M059J (cell line): Measurements from ENCODE around the gene PXDN. TPM values are rescaled to one million over a fixed set of nuclear protein-coding genes. Genes with fewer than 3 reads are reported as not detected.

ENCODE experiments used
- DNase-seq: peaks from one replicate; pipeline ENCODE4 v3.0.0-alpha.2; 2012; ENCODE audit warnings: low read depth
- total RNA-seq: library from RNA; depleted of rRNA; stranded (reverse); fragments of >200 nt; shearing (Covaris generic); gene quantifications from 2 replicates; pipeline ENCODE4 v1.2.3, GENCODE V29; 2014

PXDN gene
- total RNA-seq, 1 experiment from 2014 or later: 115 TPM

DNA sequence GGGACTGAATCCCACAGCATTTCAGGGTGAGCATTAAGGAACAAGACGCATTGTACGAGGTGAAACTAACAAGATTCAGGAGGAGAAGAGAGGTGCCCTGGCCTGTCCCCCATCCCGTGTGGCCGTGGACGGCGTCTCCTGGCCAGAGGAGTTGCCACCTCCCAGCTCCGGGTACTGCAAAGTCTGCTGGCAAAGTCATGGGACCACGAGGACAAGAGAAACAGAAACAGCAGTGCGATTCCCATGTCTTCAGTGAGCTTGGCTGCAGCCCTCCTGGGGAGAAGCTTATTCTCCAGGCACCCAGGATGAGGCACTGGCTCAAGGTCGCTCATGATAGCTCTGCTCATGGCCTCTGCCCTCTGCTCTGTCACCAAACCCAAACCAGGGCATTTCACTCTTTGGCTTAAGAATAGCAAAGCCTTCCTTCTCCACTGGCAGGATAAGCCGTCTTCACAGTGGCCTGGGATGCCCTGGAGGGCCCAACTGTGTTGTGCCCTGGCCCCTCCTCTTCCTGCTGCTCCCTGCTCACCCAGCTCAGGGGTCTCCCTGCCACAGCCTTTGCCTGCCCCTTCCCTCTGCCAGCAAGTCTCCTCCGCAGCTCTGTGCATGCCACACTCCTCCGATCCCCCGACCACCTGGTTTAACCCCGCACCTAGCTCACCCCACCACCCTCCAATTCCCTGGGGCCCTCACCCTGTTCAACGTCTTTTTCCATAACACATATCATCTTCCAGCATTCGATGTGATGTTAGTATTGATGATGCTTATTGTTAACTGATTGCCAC, 144.8 kb downstream of the PXDN start:
- DNase-seq: no peak

- no peak for DNase-seq
These were observed 145.5 kb downstream of the PXDN start for GRCh38 chr2:1598800-1599199.

DNA sequence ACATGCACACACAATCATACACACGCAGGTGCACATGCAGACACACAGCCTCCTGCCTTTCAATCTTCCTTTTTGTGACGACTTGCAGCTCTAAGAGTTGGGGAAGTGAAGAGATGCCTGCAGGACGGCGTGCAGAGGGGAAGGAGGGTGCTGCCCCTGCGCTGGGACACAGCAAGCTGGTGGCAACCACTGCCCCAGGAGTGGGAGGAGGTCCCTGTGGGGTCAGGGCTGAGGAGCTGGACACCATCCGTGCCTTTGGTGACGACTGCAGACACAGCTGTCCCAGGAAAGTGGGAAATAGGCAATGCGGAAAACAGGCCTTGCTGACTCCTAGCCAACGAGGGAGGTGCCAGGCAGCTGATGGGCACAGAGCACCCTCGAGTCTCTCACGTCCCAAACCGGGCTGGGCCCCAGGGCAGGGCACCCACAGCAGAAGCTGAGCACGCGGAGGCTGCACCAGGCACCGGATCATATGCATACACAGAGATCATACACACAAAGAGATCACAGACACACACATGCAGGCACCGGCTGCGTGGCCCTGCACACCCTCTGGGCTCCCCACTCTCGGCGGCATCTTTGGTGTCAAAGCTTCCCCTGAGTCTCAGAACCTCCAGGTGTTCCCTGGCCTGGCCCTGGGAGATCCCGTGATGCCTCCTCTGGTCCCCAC, 146.1 kb downstream of the PXDN start:
- no peak for DNase-seq

GRCh38 chr2:1595274-1595673, 149.0 kb downstream of the PXDN start:
- DNase-seq: no peak

DNA sequence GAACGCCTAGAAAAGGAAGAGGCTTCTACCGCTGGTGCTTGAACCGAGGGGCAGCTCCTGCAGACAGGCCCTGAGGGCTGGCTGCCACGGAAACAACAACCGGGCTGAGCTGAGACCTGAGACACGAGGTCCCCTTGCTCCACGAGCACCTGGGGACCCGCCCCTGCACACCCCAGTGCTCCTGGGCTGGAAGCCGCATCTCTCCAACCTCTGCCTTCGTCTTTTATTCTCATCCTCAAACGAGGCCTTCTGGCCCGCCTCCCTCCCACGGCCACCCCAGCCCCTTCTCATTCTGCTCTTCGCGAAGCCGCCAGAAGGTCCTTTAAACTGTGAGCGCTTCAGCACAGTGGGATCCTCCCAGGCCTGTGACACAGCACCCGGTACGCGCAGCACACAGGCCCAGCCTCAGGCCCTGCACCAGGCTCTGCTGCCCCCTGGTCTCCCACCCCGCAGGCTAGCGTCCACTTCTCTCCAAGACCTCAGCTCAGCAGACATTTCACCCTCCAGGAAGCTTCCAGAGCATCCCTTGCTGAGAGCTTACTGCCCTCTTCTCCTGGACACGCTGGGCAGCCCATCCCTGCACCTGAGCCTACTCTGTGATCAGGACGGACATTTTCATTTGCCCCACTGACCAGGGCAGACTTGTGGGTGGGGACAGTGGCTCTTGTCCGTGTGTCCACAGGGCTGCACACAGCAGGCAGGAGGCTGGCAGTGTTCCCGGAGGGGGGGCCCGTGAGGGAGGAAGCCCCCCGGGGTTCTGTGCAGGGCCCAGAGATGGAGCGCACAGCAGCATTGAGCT, 149.7 kb downstream of the PXDN start:
- DNase-seq: no peak

DNA sequence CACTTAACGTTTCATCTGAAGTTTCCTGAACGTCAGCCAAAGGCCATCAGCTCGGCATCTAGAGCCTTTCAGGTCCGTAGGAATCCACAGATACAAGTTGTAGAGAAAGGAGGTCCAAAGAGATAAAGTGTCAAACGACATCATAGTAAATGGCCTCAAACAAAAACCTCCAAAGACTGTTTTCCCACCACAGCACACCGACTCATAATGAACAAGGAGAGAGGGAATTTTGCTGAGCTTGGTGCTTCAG, 150.3 kb downstream of the PXDN start:
- DNase-seq: no peak

DNA sequence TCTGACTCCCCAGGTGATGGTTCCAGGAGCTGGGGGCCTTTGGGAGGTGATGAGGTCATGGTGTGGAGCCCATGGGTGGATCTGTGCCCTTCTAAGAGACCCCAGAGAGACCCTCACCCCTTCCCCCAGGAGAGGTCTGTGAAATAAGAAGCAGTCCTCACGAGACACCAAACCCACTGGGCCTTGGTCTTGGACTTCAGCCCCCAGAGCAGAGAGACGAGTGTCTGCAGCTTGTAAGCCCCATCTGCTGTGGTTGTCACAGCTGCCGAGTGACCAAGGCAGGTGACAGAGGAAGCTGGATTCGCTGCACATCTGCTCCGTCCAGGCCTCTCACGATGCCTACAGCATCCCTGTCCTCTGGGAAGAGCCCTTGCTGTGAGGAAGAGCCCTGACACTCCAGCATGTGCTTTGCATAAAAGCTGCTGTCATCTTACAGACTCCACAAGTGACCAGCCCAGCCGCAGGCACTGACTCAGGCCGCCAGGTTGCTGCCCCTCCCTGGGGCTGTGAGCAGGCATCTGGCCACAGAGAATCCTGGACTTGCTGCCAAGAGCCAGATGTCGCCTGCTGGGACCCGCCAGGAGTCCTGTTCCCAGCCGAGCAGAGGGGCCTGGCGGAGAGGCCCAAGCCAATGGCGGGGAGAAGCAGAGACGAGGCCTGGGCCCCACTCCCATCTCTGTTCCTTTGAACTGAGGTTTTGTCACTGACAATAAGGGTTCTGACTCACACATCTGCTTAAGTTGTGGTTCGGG, 150.8 kb downstream of the PXDN start:
- peak; percentile 96 for DNase-seq

DNA sequence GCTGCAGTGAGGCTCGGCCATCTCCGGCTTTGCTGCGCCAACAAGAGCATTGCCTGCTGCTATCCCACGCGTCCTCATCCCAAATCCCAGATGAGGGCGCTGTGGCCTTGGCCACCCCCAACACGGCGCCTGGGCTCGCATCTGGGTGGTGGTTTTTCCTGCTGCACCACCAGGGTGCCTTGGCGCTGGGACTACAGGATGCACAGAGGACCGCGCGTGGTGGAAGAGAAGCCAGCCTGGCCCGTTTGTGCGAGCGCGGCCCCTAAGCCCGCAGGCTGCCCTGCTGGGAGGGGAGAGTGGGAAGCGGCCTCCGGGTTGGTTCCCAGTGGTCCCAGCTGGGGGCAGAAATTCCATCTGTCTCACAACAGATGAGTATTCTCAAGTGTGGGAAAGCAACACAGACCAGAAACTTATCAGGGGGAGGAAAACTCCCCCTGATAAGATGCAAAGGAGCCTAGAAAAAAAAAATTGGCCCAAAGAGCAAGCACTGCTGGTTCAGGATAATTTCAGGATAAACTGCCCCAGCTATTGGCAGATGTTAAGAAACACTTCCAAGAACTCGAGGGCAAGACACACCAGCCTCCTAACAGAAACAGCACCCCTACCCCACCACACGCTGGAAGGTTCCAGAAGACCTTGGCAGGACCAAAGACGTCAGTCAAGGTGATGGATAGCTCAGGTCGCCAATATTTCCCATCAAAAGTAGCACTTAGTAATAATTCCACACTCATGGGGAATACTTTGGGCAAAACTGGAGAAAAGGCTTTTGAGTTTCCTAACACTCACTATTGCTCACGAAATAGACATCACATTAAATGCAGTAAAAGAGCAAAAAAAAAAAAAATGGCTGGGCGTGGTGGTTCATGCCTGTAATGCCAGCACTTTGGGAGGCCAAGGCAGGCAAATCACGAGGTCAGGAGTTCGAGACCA, 152.1 kb downstream of the PXDN start:
- peak; percentile 72 for DNase-seq

DNA sequence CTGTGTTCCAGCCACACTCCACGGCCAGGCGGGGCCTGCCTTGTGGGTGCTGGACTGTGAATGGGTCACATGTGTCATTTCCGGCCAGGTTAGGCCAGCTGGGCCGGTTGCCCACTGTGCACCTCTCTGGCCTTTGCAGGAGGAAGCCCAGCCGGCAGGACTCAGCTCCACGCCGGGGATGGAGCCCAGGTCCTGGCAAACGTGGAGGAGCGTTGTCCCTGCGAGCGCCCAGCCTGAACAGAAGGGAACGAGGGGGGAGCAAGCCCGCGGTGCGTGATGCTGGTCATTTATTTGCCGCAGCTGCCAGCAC, 152.9 kb downstream of the PXDN start:
- no peak for DNase-seq

DNA sequence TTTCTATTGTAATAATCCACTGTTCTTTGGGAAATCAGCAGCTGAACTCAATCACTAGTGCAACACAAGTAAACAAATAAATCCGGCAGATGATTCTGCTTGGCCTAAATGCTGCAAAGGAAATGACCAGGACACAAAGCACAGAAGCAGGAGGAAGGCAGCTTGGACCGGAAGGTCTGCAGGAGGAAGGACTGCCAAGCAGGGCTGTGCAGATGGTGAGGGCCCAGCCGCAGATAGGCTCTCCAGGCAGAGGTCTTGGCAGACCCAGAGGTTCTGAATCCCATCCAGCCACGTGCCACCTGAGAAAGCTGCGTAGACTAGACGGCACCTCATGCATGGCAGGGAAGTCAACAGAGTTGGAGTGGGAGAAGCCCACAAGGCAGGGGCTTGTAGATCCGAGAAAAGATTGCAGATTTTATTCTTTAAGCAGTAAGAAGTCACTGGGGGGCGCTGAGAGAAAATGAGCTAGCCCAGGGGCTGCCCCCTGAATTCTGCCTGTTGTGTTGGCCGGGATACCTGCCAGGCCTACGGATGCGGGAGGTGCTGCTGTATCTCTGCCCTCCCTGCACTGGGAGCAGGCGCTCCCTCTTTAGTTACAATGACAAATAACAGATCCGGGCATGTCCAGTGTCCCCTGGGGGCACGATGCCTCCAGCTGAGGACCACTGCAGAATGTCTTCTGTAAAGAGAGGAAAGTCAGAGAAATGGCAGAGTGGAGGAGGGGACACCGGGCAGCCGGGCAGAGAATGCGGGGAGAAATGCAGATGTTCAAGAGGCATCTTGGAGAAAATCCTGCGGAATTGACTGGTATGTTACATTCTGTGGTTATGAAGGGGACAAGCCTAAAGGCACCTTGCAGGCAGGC, 153.5 kb downstream of the PXDN start:
- no peak for DNase-seq

DNA sequence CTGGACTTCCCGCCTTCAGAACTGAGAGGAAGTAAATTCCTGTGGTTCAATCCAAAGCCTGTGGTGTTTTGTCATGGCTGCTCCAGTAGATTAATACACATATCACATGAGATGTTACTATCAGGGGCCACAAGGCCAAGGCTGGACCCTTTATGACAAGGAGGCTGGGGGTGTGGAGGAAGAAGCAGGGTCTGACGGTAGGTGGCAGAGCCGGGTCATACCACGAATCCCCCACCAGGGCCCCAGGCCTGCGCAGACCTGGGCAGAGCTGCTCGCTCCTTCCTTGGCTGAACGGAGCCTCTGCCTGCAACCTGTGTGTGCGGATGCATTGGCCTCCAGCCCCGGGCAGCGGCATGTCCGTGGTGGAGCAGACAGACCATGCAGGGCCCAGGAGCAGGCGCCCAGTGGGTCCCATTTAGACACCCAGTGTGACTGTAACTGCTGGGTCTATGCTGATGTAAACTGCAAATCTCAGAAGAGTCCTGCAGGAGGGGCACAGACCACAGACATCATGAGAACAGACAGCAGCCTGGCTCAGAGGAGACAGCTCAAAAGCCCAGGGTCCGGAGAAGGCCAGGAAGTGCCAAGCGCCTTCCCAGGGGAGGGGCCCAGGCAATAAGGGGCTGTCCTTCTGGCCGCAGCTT, 155.2 kb downstream of the PXDN start:
- peak; percentile 72 for DNase-seq

DNA sequence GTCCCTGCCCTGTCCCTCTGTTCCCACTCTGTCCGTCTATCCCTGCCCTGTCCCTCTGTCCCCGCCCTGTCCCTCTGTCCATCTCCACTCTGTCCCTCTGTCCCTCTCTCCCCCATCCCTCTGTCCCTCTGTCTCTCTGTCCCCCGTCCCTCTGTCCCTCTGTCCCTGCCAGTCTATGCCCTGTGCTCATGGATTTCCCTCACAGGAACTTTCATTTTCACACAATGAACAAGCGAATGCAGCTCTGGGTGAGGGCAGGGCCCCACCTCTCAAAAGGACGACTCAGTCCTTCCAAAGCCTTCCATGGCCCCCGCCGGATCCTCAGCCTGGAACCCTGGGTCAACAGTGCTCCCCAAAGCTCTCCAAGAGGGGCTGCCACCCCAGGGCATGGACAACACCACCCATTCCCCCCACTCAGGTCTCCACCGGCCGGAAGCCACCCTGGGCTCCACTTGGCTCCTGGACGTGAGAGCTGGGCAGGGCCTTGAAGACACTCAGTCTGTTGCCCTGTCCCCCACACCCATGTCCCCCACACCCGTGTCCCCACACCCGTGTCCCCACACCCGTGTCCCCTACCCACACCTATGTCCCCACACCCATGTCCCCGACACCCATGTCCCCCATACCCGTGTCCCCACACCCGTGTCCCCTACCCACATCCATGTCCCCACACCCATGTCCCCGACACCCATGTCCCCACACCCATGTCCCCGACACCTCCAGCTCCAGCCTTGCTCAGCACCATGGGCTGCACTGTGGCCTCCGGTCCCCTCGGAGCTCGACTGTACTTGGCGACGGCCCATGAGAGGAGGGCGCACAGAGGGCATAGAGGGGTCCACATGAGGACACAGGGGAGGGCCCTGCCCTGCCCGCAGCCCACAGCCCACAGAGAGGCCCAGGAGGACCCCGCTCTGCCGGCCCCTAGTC, 156.0 kb downstream of the PXDN start:
- peak; percentile 34 for DNase-seq

- DNase-seq: peak; percentile 70
These were observed 157.1 kb downstream of the PXDN start for GRCh38 chr2:1586923-1587840.

GRCh38 chr2:1586251-1586922, 157.9 kb downstream of the PXDN start:
- DNase-seq: no peak

DNA sequence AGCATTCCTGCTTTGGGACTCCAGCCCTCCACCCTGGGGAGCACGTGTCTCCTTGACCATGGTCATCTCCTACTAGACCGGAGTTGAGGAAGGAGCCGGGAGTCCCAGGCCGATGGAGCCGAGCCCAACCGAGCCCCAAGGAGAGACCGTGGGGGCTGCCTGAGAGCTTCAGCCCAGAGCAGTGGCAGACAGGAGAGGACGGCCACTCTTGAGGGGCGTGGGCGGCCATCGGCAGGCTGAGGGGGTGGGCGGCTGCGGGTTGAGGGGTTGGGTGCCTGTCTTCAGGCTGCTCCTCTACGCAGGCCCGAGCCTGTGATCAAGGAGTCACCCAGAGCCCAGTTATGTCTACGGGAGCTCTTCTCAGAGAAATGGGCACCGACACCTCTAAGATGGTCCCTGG, 158.7 kb downstream of the PXDN start:
- DNase-seq: no peak

- DNase-seq: peak; percentile 65
These were observed 159.4 kb downstream of the PXDN start for GRCh38 chr2:1584691-1585485.
